ENCODE data around the gene RBM47. TPM values are rescaled to one million over a fixed set of nuclear protein-coding genes. Genes with fewer than 3 reads are reported as not detected.

Gene RBM47
- total and polyA plus RNA-seq, 2 of the 4 experiments (the other 2 are of a cell fraction): 0.44 to 1.1 TPM

DNA sequence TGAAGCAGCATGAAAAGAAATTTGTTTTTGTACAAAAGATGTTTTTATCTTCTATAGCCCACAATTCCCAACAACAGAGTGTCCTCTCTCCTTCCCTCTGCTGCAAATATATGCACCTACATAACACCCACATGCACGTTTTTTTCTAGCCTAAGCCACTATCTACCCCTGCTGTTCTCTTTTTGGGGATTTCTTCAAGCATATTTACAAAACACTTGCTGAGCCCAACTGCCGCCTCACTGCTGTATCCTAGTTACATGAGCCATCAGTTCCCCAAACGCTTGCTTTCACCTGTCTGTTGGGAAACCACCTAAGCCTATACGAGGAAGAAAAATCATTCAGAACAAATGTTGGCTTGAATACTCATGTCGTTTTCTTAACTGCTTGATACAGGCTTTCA is 167.3 kb downstream of the RBM47 start:
- WGBS, 2 experiments (ENCODE audit: extremely low coverage in 2 of 2, insufficient read length in 1 of 2): 54% methylated on average over 3 of the region's 5 CpGs; no CpG with 5 or more reads in 1 of the 2 experiments
- H3K9me3 ChIP-seq (ENCODE audit: control insufficient read depth, insufficient read depth, low read length): no peaks in the 10 kb centered on the region
- TF ChIP-seq CHD1 (IDR thresholded peaks at IDR 0.05; ENCODE audit: low read depth, low read length) (no peak), RCOR1 (IDR thresholded peaks at IDR 0.05; ENCODE audit: insufficient replicate concordance, low read length) (no peak), FOS (IDR thresholded peaks at IDR 0.05; ENCODE audit: low read depth, low read length) (no peak), RFX5 (IDR thresholded peaks at IDR 0.05; ENCODE audit: low read depth, low read length) (no peak), NFE2L2 (IDR thresholded peaks at IDR 0.05; ENCODE audit: low read depth, low read length) (no peak), MXI1 (IDR thresholded peaks at IDR 0.05; ENCODE audit: borderline replicate concordance, low read depth, low read length) (no peak), POLR2A (IDR thresholded peaks at IDR 0.05; ENCODE audit: low read depth, low read length) (no peak), RAD21 (IDR thresholded peaks at IDR 0.05; ENCODE audit: low read length) (no peak), CEBPB (IDR thresholded peaks at IDR 0.05; ENCODE audit: low read depth, low read length) (no peak), BHLHE40 (IDR thresholded peaks at IDR 0.05; ENCODE audit: low read depth, low read length) (no peak), SMC3 (IDR thresholded peaks at IDR 0.05; ENCODE audit: low read depth, low read length) (no peak), MAZ (IDR thresholded peaks at IDR 0.05; ENCODE audit: borderline replicate concordance, low read depth, low read length) (no peak), MAFK (IDR thresholded peaks at IDR 0.05; ENCODE audit: low read depth, low read length) (no peak)
- TF ChIP-seq, protein P1, sequence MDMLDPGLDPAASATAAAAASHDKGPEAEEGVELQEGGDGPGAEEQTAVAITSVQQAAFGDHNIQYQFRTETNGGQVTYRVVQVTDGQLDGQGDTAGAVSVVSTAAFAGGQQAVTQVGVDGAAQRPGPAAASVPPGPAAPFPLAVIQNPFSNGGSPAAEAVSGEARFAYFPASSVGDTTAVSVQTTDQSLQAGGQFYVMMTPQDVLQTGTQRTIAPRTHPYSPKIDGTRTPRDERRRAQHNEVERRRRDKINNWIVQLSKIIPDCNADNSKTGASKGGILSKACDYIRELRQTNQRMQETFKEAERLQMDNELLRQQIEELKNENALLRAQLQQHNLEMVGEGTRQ (IDR thresholded peaks at IDR 0.05; ENCODE audit: low read depth, low read length): no peak
- TF ChIP-seq, protein P2, sequence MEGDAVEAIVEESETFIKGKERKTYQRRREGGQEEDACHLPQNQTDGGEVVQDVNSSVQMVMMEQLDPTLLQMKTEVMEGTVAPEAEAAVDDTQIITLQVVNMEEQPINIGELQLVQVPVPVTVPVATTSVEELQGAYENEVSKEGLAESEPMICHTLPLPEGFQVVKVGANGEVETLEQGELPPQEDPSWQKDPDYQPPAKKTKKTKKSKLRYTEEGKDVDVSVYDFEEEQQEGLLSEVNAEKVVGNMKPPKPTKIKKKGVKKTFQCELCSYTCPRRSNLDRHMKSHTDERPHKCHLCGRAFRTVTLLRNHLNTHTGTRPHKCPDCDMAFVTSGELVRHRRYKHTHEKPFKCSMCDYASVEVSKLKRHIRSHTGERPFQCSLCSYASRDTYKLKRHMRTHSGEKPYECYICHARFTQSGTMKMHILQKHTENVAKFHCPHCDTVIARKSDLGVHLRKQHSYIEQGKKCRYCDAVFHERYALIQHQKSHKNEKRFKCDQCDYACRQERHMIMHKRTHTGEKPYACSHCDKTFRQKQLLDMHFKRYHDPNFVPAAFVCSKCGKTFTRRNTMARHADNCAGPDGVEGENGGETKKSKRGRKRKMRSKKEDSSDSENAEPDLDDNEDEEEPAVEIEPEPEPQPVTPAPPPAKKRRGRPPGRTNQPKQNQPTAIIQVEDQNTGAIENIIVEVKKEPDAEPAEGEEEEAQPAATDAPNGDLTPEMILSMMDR (conservative IDR thresholded peaks at IDR 0.05; ENCODE audit: low read depth, low read length): no peak
- TF ChIP-seq, protein P3, sequence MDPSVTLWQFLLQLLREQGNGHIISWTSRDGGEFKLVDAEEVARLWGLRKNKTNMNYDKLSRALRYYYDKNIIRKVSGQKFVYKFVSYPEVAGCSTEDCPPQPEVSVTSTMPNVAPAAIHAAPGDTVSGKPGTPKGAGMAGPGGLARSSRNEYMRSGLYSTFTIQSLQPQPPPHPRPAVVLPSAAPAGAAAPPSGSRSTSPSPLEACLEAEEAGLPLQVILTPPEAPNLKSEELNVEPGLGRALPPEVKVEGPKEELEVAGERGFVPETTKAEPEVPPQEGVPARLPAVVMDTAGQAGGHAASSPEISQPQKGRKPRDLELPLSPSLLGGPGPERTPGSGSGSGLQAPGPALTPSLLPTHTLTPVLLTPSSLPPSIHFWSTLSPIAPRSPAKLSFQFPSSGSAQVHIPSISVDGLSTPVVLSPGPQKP (IDR thresholded peaks at IDR 0.05; ENCODE audit: borderline replicate concordance, low read depth, low read length): no peak
- H3K4me1 ChIP-seq (ENCODE audit: control insufficient read depth, insufficient read depth, low read length): no peaks in the 10 kb centered on the region
- BruUV-seq (replicated peaks): no TSS peak
- no peak overlapping the region for H3K18ac ChIP-seq (ENCODE audit: low read depth, low read length)
- CTCF ChIA-PET: no interaction called here
- H3K9ac ChIP-seq (ENCODE audit: low read depth, low read length): no peak overlapping the region
- H3K9me1 ChIP-seq (ENCODE audit: insufficient read depth, low read length): 0 out of 2 replicates have a peak, but pooled peaks cover 3% of the 10 kb centered on the region
- ATAC-seq (ENCODE audit: low read depth): no peak
- H3K4me3 ChIP-seq (ENCODE audit: insufficient read depth, low read depth, low read length): no peak overlapping the region
- H2BK120ac ChIP-seq (ENCODE audit: low read depth, low read length): no peak overlapping the region
- H2AFZ ChIP-seq (replicated peaks; ENCODE audit: low read length, poor library complexity): no peak overlapping the region
- no peak overlapping the region for H2BK20ac ChIP-seq (ENCODE audit: low read depth, low read length)
- no peak overlapping the region for H3K14ac ChIP-seq (replicated peaks; ENCODE audit: low read depth, low read length)
- H3K36me3 ChIP-seq (ENCODE audit: control insufficient read depth, insufficient read depth, low read length): no peaks in the 10 kb centered on the region
- no peak overlapping the region for H4K91ac ChIP-seq (ENCODE audit: insufficient read depth, low read depth, low read length)
- H3K4ac ChIP-seq (ENCODE audit: low read depth, low read length): no peak overlapping the region
- H3K4me2 ChIP-seq (ENCODE audit: low read depth, low read length): no peak overlapping the region
- H3K79me1 ChIP-seq (ENCODE audit: low read depth in 1 of 2, low read length in 2 of 2): no peaks in the 10 kb centered on the region
- in situ Hi-C loops (cut with MboI; ENCODE audit: low sequenced_read_pairs) (no loop called here), intact Hi-C loops (cut with micrococcal nuclease) (no loop called here), dilution Hi-C loops (cut with HindIII; ENCODE audit: low sequenced_read_pairs, unreplicated experiment) (no loop called here)
- no peak overlapping the region for H2BK5ac ChIP-seq (ENCODE audit: low read depth, low read length, poor library complexity, severe bottlenecking)
- no peak overlapping the region for H3K27ac ChIP-seq (ENCODE audit: insufficient read depth, low read length)
- no peak for DNase-seq
- no peak overlapping the region for H3K56ac ChIP-seq (ENCODE audit: extremely low read depth, insufficient read depth, low read length)
- H4K20me1 ChIP-seq (ENCODE audit: insufficient read depth, low read length): no peaks in the 10 kb centered on the region
- H4K5ac ChIP-seq (ENCODE audit: low read depth, low read length): no peak overlapping the region
- no peak overlapping the region for H2BK15ac ChIP-seq (ENCODE audit: low read depth, low read length)
- H2AK9ac ChIP-seq (replicated peaks; ENCODE audit: low read depth, low read length, poor library complexity): no peak overlapping the region
- POLR2A ChIA-PET (ENCODE audit: unreplicated experiment): no interaction called here
- no peak overlapping the region for H4K8ac ChIP-seq (ENCODE audit: low read depth in 2 of 2, low read length in 2 of 2)
- H2AK5ac ChIP-seq (ENCODE audit: low read depth, low read length): no peak overlapping the region
- no peak overlapping the region for H3K23ac ChIP-seq (ENCODE audit: low read depth, low read length)
- no peaks in the 10 kb centered on the region for H3K27me3 ChIP-seq (ENCODE audit: control insufficient read depth, insufficient read depth, low read length)
